Fibroblast of skin of abdomen (primary cell): Measurements from ENCODE around the gene GRAPL. TPM values are rescaled to one million over a fixed set of nuclear protein-coding genes. Genes with fewer than 3 reads are reported as not detected.
A peak's percentile ranks its signal among the peaks of the same experiment; 100 is the strongest.
"Not testable (repeated sequence)": the region's sequence is repeated elsewhere in the genome, so short reads cannot be mapped to it uniquely, and the experiment has no call there.

Source experiments
- DNase-seq: peaks from one replicate; pipeline ENCODE4 v3.0.0-alpha.2; 2013
- polyA plus RNA-seq, 2 experiments: library from polyadenylated mRNA; unstranded; fragments of 120-200 nt; gene quantifications; one replicate each; pipeline ENCODE4 v1.2.1, GENCODE V29; 2013; ENCODE audit not compliant: insufficient read length in 2 of 2

Gene GRAPL
- 0.42 TPM for polyA plus RNA-seq (2013, experiment 1 of 2; ENCODE audit: insufficient read length)
- polyA plus RNA-seq (2013, experiment 2 of 2; ENCODE audit: insufficient read length), result not detected

DNA sequence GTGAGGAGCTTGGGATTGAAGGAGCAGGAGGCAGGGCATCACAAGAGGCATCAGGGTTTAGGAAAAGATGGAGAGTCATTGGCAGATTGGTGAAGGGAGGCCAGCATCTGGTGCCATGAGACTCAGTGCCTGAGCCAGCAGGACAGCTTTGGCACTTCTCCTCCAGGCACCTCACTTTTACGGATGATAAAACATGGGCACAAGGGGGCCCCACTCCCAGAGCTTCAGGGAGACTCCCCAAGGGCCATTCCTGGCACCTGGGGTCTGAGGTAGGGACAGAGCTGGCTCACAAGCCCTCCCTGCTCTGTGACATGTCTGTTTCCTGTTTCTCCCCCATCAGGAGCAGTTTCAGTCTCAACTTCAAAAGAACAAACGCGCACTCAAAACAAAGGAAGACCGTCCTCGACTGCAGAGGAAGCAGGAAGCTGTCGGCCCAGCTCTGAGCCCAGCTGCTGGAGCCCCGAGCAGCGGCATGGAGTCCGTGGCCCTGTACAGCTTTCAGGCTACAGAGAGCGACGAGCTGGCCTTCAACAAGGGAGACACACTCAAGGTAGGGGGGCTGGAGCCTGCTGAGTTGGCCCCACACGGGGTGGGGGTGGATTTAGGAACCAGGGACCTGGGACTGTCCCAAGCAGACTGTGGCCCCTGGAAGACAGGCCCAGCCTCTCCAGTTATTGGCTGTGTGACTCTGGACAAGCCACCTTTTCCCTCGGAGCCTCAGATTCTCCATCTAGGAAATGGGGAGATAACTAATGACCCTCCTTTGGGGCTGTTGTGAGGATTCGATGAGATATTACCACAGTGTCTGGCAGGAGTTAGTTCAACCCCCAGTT lies at the start of gene GRAPL:
Gene GRAPL (plus strand): TSS at position 442 of the 833 bp plus-strand sequence. CDS start 31 bp downstream, at position 473.
- not testable (repeated sequence) for DNase-seq

DNA sequence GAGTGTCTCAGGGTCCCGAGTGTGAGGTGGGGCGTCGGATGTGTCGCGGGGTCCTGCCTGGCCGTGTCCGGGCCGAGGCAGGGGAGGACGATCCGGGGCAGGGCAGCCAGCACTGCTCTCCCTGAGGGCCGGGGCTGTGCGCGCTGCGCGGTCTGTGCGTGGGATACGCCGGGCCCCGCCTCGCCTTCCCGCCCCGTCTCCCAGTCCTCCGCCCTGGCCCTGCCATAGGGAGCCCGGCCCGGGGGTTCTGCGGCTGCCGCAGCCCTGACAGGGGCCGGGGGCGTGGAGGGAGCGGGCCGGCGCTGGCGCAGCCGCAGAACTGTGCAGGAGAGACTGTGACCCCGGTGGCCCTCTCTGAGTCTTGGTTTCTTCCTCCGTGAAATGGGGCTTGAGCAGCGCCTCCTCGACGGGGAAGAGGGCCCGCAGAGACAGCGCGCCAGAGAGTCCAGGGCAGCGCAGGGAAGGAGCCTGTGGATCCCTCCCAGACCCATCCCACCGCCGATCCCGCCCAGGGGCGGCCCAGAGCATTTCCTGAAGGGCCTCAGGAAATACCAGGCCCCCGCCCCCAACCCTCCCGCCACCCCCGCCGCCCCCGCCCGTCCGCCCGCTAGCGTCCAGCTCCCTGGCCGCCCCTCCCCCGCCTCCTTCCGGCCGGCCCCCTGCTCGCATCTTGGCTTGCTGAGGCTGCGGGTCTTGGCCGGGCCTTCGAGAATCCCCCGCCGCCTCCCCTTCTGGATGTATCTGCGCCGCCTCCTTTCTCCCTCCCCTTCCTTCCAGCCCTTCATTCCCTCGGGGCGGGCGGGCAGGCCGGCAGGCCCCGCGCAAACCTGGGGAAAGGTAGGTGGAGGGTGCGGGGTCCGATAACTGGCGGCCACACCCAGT lies 38.3 kb upstream of the GRAPL start:
- not testable (repeated sequence) for DNase-seq

DNA sequence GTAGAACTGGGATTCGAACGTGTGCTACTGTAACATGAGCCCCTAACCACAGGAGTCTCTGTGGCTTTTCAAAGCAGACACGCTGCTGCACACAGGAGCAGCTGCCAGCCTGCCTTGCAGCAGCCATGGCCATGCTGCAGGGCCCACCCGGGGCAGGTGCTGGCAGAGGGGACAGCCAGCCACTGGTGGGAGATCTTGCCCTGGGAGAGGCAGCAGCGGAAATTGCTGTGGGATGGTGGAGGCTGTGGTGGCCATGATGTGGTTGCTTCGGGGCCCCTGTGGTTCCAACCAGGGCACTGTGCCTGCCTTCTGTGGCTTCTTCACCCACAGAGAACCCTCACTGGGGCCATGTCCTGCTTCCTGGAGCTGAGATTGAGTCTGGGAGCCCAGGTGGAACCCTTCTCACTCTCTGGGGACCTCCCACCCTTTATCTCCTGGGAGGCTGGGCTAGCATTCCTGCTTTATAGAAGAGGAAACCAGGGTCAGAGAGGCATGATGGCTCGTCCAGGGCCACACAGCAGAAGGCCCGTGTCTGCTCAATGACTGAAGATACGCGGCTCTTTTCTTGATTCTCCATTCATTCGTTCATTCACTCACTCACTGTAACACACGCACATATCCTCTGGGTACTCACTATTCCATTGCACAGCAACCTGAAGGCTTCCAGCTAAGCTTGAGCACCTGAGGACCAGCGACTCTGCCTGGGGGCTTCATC lies 37.2 kb upstream of the GRAPL start:
- DNase-seq, result not testable (repeated sequence)

DNA sequence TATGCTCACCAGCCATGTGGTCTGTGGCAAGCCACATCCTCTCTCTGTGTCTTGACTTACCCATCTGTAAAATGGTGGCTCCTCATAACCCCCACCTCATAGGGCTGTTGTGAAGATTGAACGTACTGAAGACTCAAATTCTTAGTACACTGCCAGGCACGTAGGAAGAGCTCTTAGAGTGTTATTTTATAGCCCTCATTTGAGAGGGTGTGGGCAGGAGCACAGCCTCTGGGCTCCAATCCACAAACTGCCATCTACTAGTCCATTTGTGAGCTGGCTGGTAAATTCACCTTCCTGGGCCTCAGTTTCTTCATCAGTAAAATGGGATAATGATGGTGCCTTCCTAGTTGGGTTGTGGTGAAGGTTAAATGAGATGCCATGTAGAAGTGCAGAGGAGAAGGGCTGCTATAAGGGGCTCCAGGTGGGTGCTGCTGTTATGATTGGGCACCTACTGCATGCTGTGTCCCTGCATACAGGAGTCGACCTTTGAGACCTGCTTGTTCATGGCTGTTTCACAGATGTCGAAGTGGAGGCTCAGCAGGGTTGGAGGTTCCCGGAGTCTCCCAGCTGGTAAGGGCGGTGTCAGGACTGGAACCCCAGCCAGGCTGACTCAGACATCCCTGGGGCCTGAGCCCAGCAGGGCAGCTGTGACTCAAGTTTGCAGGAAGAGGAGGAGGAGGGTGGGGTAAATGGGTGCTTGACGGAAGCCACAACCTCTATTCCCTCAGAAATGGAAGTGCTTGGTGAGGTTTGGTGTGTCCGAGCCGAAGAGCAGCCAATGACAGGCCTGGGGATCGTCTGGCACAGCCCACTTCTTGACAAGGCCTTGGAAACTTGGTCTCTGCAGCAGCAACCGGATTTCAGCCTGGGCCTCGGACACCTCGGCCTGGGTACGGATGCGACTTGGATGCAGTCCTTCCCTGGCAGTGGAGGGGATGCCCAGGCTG lies 34.4 kb upstream of the GRAPL start:
- DNase-seq, result peak; percentile 28

DNA sequence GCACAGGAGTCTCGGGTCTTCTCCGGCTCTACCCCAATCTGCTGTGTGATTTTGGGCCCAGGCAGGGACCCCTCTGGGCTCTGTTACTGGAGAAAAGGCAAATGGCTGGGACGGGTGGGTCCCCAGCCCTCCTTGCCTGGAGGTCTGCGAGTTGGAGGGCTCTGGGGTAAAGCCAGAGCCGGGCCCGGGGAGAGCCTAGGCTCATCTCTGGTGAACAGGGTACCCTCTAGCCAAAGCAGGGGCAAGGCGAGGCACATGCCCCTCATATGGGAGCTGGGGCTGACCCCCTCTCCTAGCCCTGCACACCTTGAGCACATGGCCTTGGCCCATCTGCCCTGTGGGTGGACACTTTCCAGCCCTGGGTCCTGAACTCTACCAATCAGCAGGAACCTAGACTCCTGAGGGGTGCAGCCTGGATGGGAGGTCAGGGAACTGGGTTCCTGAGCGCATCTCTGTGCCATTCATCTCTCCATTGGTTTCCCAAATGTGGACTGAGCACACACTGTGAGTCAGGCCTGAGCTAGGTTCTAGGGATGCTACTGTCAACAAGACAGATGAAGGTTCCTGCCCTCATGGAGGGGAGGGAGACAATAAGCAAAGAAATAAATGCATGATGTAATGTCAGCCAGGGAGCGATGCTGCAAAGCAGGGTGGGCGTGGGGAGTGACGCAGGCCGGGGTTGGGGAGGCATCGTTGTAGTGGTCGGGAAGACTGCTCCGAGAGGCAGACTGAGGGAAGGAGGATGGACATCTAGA lies 33.5 kb upstream of the GRAPL start:
- not testable (repeated sequence) for DNase-seq

DNA sequence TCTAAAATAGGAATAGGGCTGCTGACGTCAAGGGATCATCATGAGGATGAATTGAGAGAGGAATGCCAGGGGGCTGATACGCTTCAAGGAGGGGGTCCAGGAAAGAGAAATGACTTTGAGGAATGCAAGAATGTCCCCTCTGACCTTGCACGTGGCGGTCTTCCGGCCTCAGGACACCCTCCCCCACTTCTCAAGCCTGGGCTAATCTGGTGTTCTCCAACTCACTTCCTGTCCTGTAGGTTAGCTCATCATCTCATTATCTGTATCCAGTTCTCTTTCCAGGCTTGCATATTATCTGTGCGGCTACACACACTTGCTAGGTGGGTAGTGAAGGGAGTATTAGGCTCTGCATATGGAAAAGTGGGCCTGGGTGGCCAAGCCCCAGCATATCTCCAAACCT lies 18.9 kb upstream of the GRAPL start:
- peak; percentile 1 for DNase-seq

DNA sequence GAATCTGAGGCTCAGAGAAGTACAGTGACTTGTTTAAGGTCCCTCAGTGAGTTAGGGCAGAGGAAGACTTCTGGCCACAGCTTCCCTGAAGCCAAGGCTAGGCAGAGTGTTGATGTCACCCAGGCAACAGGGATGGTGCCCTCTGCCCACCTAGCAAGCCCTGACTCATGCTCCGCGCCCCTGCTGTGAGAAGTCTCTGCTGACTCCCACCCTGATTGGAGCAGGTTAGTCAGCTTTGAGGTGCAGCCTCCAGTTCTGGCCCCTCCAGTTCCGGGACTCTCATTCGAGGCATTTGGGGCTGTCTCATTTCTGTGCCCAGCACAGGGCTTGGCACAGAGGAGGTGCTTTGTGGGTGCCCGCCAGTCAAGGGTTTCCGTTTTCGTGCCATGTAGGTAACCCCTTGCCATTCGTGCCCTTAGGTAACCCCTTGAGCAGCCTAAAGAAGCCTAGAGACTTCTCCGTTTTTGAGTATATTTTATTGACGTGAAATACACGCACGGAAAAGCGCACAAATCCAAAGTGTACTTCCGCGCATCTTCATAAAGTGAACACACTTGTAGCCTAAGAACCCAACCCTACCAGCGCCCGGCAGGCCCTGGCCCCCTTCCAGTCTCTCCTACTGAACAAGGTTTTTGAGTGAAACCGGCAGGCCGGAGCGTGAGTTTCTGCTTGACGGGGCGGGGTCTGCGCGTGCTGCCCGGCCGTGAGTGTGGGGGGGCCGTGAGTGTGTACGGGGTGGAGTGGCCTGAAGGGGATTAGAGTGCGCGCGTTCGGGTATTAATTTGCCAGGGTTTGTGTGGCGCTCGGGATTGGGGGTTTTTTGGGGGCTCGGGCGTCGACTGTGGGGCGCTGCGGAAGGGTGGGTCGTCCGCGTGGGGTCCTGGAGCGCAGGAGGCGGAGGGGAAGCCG lies 16.9 kb upstream of the GRAPL start:
- not testable (repeated sequence) for DNase-seq

DNA sequence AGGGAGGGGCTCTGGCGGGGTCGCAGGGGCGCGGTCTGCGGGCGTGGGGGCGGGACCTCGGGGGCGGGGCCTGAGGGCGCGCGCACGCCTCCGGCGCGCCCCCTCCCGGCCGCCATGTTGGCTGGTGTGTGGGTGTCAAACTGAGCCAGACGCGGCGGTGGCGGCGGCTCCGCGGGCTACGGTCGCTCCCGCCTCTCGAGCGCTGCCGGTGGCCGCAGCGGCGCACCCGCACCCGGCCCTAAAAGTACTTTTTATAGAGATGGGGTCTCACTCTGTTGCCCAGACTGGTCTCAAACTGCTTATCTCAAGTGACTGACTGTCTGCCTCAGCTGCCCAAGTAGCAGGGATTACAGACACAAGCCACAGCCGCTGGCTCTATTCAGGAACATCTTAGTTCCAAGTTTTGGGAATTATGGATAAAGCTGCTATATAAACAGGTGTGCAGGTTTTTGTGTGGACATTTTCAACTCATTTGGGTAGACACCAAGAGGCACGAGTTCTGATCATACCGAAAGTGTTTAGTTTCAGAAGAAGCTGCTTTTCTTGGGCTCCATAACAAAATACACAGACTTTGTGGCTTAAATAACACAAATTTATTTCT lies 16.2 kb upstream of the GRAPL start:
- peak; percentile 52 for DNase-seq

DNA sequence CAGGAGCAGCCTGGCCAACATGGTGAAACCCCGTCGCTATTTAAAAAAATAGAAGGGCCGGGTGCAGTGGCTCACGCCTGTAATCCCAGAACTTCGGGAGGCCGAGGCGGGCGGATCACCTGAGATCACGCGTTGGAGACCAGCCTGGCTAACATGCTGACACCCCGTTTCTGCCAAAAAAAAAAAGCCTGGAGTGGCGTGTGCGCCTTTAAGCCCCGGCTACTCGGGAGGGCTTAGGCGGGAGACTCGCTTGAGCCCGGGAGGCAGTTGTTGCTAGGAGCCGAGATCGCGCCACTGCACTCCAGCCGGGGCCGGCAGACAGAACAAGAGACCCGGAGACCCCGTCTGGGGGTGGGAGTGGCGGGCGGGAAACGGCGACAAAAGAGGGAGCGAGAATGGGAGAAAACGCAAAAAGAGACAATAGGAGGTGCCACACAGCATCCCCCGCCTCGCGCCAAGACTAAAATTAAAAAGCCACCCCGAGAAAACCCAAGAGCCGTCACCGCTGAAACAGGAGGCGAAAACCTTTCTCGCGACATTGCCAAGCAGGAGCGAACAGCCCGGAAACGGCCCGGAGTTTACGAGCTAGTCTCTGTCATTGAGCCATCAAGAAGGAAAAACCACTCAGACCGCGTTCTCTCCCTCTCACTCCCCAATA lies 15.5 kb upstream of the GRAPL start:
- peak; percentile 95 for DNase-seq

DNA sequence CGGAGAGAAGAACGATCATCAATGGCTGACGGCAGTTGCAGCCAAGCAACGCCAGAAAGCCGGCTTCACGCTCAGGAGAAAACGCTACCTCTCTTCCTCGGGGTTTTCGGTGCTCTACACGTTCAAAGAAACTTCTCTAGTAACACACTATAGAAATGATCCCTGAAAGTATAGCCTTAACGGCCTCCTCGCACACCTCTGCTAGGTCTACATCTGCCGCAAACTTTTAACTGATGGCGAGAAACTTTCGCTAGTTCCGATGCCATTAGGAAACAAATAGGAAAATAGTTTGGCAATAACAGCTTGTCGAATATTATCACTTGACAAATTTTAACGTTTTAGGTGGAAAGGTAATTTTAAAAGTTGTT lies 14.9 kb upstream of the GRAPL start:
- DNase-seq, result peak; percentile 14

DNA sequence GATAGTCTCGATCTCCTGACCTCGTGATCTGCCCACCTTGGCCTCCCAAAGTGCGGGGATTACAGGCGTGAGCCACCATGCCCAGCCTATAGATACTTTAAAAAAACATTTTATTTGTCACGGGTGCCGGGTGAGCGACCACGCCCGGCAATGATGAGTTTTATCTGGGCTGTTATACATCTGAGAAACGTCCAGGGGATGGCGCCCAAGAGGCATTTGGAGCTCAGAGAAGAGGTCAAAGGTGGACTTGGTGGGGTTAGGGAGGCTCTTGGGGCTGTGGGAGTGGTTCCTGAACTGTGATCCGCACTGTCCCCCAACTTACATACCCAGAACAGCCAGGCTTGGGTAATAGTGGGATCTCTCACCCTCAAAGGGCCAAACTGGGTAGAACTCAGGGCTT lies 8.7 kb upstream of the GRAPL start:
- not testable (repeated sequence) for DNase-seq

DNA sequence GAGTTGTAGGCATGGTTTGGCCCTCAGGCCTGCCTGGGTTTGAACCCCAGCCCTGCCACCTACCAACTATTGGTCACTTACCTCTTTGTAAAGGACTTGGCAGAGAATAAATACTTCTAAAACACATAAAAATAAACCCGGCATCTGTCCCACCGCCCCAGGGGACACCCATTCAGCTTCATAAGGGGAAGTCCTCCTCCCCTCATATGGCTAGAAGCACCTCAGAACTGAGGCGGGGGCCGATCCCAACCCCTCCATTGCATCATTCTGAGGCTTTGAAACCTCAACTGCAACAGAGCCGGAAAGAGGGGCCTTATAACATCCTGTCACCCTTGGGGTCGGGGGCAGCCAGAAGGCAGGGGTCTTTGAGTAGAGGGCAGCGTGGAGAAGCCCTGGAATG lies 2.1 kb upstream of the GRAPL start:
- not testable (repeated sequence) for DNase-seq

DNA sequence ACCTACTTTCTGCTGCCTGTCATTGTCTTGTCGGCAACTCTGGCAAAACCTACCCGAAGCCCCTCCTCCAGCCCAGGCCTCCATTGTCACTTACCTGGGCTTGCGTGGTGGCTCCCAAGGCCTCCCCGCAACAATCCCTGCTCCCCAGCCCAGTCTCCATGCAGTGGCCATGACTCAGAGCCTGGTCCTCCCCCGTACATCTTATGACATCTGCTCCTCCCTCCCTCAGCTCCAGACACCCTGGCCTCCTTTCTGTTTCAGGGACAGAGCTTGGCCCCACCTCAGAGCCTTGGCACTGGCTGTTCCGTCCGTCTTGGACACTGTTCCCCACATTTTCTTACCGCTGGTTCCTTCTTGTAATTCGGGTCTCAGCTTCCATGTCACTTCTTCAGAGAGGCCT lies 2.1 kb downstream of the GRAPL start:
- DNase-seq, result not testable (repeated sequence)

DNA sequence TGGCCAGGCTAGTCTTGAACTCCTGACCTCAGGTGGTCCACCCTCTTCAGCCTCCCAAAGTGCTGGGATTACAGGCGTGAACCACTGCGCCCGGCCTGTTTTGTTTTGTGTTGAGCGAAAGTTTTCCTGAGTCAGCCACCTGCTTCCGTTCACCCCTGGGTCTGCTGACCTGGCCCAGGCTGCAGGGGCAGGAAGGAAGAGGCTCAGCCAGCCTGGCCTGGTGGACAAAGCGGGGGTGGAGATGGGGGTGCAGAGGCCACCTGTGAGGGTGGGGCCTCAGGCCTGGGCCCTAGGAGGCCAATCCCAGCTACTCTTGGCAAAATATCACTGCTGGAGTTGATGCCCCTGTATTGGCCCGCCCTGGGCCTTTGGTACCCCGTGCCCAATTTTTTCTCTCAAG lies 3.7 kb downstream of the GRAPL start:
- not testable (repeated sequence) for DNase-seq

DNA sequence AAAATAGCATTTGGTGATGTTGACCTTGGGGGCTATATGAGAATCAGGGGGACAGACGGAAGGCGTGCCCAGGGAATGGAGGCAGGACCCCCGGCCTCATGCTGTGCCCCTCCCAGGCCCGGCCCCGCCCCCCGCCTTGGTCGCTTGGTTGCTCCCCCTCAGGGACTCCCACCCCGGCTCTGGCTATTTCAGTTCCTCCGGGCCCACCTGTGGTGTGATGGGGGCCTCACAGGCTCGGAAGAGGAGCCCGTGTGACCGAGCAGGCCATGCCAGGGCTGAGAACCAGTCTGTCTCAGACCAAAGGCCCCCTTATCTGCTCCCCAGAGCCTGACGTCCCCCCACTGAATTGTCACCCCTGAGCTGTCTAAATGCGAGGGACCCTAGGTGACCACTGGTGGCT lies 4.4 kb downstream of the GRAPL start:
- not testable (repeated sequence) for DNase-seq

DNA sequence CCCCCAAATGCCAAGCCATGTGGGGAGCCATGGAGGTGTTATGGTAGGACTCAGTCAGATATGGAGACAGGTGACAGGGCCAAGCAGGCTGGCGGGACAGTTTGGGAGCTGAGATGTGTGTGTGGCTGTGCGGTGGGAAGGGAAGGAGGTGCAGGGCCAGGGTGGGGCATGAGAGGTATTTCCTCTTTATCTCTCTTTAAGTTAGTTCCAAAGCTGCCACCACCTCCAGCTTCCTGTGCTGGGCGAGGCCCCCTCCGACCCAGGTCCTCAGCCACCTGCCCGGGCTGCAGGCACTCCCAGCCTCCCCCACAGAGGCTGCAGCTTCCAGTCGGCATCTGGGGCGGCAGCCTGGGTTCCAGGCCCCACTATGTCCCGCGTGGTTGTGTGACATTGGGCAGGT lies 6.4 kb downstream of the GRAPL start:
- DNase-seq, result not testable (repeated sequence)

DNA sequence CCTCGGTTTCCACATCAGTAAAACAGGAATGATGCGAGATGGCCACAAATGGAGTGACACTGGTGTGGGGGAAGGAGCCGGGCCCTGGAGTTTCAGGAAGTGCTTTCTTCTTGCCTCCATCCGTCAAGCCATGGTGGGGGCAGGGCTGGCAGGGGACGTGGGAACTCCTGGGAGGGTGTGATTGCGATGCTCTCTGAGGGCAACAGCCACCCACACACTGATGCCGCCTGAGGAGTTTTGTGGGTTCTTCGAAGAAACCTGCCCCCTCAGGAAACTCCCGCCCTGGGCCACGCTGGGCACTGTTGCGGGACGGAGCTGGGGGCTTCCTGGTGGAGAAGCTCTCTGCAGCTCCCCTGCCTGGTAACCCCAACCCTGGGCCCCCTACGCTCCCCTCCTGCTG lies 8.0 kb downstream of the GRAPL start:
- not testable (repeated sequence) for DNase-seq

DNA sequence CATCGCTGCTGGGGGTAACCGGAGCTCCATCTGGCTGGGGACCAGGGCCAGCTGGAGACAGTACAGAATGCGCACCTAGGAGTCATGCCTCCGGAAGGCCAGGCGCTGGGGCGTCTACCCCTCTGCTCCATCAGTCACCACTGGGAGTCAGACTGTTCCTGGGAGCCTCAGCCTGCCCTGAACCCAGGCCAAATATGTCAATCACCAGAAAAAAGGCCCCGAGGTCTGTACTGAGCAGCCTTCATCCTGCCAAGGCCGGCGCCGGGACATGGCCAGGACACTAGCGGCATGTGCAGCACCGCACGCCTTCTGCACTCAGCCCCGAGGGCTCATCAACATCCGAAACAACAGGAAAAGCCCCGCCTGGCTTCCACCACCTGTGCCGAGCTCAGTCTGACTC lies 8.7 kb downstream of the GRAPL start:
- not testable (repeated sequence) for DNase-seq

DNA sequence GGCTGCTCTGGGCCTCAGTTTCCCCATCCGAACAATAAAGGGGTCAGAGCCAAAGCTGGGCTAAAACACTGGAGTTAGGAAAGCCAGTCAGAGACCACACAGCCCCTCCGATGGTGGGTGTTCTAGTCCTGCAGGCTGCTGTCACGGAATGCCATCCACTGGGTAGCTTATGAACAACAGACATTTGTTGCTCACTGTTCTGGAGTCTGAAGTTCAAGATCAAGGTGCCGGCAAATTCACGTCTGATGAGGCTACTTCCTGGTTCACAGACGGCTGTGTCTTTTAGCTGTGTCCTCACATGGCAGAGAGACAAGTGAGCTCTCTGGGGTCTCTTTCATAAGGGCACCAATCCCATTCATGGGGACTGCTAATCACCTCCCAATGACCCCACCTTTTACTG lies 9.2 kb downstream of the GRAPL start:
- DNase-seq, result not testable (repeated sequence)
